HG03103 (cell line): ENCODE data around the gene SNTG2.

Experiments
- ATAC-seq: cut with Tn5 transposase; IDR thresholded peaks from one replicate; pipeline ENCODE4 v1.9.1; 2021; ENCODE audit warnings: low read depth; ENCODE audit not compliant: unreplicated experiment

The SNTG2 gene

GRCh38 chr2:926259-926793, 24.3 kb upstream of the SNTG2 start:
- ATAC-seq: no peak

- no peak for ATAC-seq
Observed at GRCh38 chr2:926896-927295, 23.8 kb upstream of the SNTG2 start.

GRCh38 chr2:929011-929735, 21.5 kb upstream of the SNTG2 start:
- ATAC-seq: no peak

- ATAC-seq: no peak
Observed at GRCh38 chr2:929925-930324, 20.7 kb upstream of the SNTG2 start.

DNA sequence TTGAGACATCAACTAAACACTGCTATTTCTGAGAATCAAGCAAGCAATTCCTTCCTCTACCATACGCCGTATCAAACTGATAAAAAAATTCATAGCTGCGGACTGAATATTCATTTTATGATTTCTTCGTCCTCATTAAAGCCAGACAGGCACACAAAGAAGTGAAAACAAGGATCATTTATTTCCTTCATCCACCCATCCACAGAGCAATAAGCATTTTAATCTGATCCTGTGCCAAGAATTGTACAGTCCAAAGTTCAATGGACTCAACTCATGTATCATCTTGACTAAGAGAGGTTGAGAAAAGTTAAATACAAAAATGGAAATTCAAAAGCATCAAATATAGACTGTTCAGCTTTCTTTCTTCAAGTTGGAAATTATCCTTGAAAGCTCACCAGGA, 19.7 kb upstream of the SNTG2 start:
- no peak for ATAC-seq

DNA sequence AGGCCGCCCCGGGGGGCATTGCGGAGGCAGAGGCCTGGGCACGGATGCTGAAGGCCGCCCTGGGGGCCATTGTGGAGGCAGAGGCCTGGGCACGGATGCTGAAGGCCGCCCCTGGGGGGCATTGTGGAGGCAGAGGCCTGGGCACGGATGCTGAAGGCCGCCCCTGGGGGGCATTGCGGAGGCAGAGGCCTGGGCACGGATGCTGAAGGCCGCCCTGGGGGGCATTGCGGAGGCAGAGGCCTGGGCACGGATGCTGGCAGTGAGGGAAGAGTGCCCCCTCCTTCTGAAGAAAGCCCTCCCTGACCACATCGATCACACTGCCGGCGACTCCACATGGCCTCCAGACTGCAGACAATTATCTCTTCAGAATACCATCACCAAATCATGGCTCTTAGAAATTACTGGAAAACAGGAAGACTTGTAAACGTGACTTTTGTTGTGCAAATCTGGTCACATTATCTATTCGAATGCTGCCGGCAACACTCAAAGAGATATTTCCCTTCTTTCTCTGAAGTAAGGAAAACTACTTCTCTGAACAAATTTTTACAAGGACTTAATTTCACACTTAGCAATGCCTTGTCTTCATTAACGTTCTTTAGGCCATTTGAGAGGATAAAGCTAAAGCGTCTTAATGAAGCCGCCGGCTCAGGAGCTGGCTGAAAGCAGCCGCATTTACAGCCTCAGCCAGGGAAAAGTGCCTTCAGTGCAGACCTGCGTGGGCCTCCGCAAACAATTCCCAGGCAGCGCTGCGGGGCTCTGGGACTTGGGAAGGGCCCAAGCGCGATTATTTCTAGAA, 18.1 kb upstream of the SNTG2 start:
- ATAC-seq: no peak

DNA sequence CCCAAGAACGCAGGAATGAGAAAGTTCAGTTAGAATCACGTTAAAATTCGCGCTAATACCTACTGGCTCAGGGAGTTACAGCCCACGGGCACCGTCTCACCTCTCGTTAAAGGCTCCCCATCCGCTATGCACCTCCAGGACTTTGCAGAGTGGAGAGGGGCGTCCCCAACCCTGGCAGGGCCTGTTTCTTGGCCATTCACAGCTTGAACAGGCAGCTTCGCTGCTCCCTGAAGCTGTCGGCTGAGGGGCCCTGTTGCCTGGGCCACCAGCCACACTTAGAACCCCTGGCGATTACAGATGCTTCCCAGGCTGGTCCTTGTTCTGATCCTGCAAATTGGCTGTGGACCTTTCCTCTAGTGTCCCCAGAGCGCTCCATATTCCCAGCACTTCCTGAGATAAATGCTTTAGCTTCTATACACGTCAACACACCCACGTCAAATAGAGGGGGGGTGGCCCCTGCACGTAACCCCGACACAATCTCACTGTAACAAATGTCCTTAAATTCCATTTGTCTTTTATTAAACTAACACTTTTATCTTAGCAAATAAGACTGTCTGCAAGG, 16.8 kb upstream of the SNTG2 start:
- no peak for ATAC-seq

DNA sequence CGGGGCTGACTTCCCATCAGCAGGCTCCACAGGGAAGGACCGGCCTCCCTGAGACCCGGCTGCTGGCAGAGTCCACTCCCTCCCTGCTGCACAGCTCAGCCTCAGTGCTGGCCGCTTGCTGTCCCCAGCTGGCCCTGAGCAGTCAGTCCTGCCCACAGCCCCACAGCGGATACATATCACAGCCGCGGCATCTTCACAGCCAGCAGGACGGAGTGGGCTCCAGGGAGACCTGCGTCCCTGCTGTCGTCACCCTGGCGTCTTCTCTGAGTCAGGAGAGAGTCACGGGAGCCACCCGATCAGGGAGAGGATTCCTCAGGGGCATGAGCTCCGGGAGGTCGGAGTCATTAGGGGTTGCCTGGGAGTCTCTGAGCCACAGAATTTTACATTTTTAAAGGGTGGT, 13.1 kb upstream of the SNTG2 start:
- ATAC-seq: no peak

DNA sequence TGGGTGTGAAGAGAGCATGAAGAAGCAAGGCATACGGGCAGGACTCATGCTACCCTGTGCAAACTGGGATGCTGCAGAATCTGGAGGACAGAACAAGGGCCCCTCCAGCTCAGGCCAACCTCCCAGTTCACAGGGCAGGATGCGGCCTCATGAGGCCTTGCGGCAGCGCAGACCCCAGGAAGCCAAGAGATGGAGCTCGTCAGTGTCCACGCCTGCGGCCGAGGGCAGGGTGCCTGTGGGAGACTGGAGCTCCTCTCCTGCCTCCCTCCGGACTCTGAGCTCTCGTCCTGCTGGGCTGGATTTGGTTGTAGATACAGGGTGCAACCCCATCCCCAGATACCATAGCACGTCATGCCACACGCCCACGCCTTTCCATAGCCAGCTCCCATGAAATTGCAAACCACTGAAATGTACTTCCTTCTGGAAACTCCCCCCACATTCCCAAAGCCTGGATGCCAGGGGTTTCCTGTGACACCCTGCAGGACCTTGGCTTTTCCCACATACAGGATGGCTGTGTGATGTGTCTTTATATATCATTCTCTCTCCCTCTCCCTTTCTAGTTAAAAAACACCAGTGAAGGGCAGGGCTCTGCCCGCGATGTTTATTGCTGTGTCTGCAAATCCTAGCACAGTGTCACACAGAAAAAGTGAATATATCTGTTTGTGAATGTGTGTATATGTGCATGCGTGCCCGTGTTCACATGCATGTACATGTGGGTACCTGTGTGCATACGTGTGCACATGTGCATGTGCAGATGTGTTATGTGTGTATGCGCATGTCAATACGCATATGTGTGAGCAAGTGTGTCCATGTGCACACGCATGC, 12.3 kb upstream of the SNTG2 start:
- ATAC-seq: no peak

DNA sequence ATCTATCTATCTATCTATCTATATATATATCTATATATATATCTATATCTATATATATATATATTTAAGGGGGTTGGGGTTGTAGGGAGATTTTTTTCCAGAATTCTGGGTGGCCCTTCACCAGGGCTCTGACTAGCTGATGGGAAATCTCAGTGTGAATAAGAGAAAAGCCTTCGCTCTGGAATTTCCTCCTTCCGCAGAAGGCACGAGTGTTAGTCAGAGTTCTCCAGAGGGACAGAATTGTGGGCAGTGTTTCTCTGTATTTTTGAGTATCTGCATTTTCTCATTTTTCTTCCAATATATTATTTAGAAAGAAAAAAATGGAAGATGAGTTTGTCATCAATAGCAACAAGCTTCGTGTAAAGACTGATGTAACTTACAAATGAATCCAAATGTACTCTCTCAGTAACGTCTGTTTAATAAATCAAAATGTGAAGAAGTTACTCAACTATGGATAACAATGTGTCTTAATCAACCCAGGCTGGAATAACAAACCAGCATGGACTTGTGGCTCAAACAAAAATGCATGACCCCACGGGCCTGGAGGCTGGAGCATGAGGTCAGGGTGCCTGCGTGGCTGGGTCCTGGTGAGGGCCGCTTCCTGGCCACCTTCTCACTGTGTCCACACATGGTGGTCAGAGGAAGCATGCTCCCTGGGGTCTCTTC, 10.6 kb upstream of the SNTG2 start:
- ATAC-seq: no peak

- ATAC-seq: no peak
Observed at GRCh38 chr2:941871-942270, 8.8 kb upstream of the SNTG2 start.

- ATAC-seq: no peak
Observed at GRCh38 chr2:942775-943460, 7.7 kb upstream of the SNTG2 start.

- no peak for ATAC-seq
Observed at GRCh38 chr2:943461-943797, 7.2 kb upstream of the SNTG2 start.

DNA sequence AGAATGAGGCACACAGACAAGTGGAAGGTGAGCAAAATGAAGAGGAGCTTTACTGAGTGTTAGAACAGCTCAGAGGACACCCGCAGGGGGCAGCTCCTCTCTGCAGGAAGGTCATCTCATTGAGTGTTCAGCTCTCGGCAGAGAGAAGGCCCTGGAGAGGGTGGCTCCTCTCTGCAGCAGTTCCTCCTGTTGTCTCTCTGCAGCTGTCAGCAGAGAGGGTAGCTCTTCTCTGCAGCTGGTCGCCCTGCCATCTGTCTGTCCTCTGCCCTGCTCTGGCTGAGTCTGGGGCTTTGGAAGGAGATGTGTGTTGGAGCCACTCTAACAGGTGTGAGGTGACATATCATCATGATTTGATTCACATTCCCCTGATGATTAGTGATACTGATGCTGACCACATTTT, 6.8 kb upstream of the SNTG2 start:
- ATAC-seq: no peak

- no peak for ATAC-seq
Observed at GRCh38 chr2:944693-945092, 6.0 kb upstream of the SNTG2 start.

DNA sequence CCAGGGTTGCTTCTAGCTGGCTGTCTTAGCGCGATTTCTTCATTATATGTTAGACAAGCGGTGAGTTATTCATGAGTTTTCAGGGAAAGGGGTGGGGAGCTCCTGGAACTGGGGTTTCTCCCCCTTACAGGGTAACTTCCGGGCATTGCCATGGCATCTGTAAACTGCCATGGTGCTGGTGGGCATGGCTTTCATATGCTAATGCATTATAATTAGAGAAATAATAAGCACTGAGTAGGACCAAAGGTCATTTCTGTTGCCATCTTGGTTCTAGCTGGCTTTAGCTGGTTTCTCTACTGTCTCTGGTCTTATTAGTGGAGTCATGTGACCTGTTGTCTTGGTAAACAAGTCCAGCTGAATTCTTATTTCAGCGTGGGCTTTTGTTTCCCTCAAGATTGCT, 5.5 kb upstream of the SNTG2 start:
- ATAC-seq: no peak

DNA sequence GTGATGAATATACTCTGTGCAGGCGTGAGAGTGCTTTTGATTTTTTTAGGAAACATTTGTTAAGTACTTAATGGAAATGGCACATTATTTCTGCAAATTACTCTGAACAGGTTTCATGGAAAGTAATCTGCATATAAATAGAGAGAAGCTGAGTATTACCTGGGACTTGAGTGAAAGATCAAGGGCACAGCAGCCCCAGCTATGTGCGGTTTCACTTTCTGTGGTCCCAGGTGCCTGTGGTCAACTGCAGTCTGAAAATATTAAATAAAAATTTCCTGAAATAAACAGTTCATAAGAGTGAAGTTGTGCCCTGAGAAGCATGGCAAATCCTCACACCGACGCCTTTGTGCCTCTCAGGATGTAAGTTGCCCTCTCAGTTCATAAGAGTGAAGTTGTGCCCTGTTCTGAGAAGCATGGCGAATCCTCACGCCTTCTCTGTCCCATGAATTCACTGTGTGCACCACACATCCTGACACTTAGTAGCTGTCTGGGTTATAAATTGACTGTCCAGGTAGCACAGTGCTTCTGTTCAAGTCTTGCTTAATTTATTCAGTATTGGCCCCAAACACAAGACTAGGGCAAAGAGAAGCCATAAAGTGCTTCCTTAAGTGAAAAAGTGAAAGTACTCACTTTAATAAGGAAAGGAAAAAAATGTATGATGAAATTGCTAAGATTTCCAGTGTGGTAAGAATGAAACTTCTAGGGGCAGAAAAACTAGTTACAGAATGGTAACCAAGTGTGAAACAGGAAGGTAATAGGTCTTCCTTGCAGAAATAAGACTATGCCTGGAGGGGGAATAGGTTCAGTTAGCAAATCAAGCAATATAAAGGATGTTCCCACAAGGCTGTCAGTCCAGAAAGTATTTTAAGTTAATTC, 4.3 kb upstream of the SNTG2 start:
- ATAC-seq: peak; percentile 53

- ATAC-seq: no peak
Observed at GRCh38 chr2:949384-950079, 1.1 kb upstream of the SNTG2 start.
